NCI-H2227 treated with DMSO at 0.1 percent for 48 hours (cell line): ENCODE results near the gene LAMTOR2.
"Not testable (repeated sequence)": the region's sequence is repeated elsewhere in the genome, so short reads cannot be mapped to it uniquely, and the experiment has no call there.

ENCODE experiments used
- DNase-seq: peaks from one replicate; lab custom pipeline; 2025; lab: John Stamatoyannopoulos, UW

Gene LAMTOR2

DNA sequence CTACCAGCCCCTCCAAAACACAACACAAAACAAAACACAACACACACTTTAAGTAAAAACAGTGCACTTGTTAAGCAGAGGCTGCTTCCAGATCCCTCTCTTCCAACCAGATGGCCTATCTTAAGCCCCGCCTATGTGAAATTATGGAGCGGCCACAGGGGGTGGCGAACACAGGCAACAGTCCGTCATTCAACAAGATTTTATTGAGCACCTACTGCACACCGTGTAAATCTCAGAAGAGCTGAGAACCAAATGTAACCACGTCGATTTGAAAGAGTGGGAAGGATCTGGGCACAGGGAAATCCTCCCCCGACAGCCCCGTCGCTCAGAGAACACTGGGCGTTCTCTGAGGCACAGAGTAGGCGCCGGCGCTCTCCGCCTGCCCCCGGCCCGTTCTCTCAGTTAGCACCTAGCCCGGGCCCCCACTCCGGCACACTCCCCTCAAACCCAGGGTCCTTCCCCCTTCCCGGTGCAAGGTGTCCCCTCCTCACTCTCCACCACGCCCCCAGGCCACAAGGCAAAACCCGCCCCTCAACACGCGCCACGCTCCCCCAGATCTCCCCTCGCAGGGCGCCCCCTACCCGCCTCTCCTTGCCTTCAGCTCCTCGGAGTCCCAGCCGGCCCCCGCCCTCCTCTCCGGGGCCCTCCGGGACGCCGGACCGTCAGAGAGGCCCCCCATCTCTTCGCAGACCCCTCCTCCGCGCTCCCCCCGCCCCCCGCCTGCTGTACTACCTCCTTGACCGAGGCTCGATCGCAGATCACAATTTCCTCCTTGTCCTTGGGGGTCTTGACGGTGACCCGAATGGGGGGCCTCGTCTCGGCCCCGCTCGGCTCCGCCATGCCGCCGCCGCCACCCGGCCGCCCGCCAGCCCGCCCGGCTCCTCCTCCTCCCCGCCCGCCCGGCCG lies 1.5 kb upstream of the LAMTOR2 start:
- peak; percentile 27 for DNase-seq

DNA sequence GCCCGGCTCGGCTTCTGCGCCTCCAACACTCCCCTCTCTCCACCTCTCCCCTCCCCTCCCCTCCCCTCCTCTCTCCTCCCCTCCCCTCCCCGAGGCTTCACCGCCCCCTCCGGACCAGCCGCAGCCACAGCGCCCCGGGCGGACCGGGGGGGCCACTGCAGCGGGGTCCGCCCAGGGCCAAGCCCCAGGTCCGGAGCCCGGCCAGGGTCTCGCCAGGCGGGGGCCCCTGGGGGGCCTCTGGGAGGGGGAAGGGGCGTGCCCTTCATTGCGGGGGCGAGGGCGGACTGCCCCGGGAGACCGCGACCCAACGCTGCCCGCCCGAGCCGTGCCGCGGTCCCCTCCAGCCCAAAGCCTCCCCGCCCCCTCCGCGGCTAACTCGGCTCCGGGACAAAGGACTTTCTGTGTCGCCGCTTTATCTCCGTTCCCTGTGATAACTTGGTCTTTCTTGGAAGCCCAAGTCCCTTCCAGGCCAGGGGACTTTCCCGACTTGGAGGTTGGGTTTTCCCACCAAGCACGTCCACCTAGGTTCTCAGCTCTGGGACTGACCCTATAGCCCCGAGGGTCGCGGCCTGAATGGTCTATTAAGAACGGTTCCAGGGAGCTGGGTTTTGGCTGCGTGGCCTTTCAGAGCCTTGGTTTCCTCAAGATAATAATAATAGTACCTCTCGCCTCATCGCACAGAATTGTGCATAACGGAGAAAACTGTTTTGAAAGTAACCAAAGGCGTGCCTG lies 648 bp upstream of the LAMTOR2 start, which contains the start of gene UBQLN4:
Gene UBQLN4, minus strand, starts transcription at position 31 of the 732 bp plus-strand sequence. CDS start 97 bp downstream, outside the sequence.
- peak; percentile 74 for DNase-seq

DNA sequence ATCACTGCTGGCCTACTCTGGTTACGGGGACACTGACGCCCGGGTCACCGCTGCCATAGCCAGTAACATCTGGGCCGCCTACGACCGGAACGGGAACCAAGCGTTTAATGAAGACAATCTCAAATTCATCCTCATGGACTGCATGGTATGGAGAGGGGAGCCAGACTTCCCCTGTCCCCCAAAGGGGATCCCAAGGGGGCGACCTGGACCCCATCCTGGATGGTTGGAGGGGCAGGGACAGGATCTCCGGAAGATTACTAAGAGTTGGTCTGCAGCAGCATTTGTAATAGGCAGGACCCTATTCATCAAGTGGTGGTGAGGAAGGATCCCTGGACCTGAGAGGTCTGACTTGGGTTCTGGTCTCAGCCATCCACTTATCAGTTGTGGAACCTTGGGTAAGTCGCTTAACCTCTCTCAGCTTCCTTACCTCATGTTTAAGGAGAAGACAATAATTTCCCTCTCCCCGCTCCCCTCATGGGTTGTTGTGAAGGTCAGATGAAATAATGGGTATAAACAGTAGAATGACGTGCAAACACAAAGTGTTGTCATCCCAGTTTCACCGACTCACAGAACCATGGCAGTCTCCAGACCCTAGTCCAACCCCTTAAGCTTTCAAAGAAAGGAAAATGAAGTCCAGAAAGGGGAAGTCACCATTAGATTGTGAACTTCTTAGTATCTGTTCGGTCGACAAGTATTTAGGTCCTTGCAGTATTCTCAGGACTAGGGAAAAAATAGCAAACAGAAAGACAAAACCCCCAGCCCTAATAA lies 883 bp downstream of the LAMTOR2 start:
- no peak for DNase-seq

DNA sequence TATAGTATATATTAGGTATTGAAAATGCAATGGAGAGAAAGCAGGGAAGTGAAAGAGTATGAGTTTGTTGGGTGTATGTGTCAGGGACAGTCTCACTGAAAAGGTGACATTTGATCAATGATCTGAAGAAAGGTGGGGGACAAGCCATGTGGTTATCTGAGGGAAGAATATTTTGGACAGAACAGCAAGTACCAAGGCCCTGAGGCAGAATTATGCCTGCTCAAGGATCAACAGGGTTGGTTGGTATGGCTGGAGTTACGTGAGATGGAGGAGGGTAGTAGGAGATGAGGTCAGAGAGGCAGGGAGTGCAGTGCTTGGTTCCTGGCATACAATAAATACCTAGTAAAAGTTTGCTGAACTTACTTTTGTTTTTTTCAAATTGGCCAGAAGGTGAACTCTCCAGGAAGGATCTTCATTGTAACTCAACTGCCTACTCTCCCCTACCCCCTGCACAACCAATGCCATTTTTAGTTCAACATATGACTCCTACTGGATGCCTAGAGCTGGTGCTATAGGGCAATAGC lies 1.8 kb downstream of the LAMTOR2 start:
- DNase-seq = no peak

- DNase-seq = no peak
These were observed 6.5 kb downstream of the LAMTOR2 start, which contains the start of gene RAB25 for GRCh38 chr1:156060937-156061636. TSS of gene RAB25 (plus strand) at chr1:156061160. CDS start at chr1:156061401, 241 bp downstream.

- no peak for DNase-seq
These were observed 7.6 kb downstream of the LAMTOR2 start for GRCh38 chr1:156062189-156062588.

DNA sequence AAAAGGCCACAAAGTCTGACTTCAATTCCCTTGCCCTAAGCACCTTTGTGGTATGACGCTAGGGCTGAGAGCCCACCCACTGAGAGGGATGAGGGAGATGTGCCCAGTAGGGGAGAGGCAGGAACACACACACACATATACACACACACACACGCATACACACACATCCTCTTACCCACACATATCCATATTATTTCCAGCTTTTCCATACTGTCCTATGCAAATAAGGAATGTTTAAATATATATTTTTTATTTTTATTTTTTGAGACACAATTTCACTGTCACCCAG lies 9.4 kb downstream of the LAMTOR2 start:
- DNase-seq = no peak

- DNase-seq = no peak
These were observed 10.0 kb downstream of the LAMTOR2 start for GRCh38 chr1:156064615-156065014.

DNA sequence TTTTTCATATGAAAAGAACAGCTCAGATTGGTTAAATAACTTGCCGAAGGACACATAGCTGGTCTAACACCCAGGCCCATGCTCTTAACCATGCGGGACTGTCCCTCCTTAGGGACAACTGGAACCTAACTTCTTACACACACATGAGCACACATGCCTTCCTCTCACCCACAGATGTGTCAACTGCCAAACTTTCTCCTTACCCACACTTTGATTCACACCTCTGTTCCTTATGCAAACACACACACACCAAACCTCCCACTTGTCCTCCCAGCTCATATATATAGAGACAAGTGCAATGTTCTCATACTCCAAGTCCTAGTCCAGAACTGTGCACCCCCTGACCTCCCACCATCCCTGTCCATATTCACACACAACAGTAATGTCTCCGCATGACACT lies 10.6 kb downstream of the LAMTOR2 start:
- DNase-seq = no peak

GRCh38 chr1:156065871-156066270 lies 11.3 kb downstream of the LAMTOR2 start:
- no peak for DNase-seq

GRCh38 chr1:156067262-156067661 lies 12.7 kb downstream of the LAMTOR2 start:
- no peak for DNase-seq

DNA sequence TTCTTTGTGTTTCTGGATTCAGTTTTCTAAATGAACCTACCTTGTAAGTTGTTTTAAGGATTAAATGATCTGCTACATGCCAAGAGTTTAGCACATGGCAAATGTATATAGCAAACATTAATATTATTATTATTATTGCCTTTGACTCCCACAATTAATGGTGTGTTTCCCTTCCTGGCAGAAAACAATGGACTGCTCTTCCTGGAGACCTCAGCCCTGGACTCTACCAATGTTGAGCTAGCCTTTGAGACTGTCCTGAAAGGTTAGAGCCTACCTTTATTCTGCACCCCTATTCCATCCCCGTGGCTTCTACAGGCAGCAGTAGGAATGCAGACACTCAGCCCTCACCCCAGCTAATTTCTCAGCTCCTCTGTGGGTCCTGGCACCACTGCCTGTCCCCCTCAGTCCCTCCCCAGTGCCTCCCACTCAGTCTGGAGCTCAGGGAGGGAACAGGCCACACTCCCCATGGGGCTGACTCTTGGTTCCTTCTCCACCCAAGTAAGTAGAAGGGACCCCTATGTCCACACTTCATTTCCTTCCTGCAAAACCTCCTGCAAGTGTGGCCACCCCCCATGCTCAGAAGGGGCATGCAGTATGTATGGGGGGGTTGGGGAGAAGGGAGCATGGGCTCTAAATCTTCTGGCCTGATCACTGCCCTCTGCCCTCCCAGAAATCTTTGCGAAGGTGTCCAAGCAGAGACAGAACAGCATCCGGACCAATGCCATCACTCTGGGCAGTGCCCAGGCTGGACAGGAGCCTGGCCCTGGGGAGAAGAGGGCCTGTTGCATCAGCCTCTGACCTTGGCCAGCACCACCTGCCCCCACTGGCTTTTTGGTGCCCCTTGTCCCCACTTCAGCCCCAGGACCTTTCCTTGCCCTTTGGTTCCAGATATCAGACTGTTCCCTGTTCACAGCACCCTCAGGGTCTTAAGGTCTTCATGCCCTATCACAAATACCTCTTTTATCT lies 15.2 kb downstream of the LAMTOR2 start:
- no peak for DNase-seq

- no peak for DNase-seq
These were observed 16.0 kb downstream of the LAMTOR2 start for GRCh38 chr1:156070548-156070947.

GRCh38 chr1:156071332-156071816 lies 16.8 kb downstream of the LAMTOR2 start:
- not testable (repeated sequence) for DNase-seq

- no peak for DNase-seq
These were observed 17.7 kb downstream of the LAMTOR2 start for GRCh38 chr1:156072251-156072650.

DNA sequence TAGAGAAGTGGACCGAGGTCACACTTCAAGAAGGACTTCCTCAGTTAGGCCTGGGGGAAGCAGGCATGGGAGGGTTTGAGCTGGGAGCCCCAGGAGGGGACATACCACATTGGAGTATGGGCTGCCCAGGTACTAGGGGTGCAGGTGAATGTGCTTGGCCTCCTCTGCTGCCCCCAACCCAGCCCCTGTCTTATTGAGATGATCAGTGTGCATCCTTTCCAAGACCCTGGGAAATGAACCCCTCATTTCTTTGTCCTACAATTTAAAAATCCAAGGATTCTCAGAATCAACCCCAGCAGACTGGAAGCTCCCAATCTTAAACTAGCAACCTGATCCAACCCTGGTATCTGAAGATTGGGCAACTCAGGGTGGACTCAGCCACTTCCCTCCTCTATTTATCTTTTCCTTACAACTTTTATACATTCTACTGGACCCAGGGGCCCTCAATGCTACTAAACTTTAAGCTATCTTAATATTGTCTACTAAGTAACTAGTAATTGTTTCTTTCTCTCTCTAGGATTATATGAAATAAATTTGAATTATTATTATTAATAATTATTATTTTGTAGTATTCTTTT lies 18.6 kb downstream of the LAMTOR2 start:
- no peak for DNase-seq

DNA sequence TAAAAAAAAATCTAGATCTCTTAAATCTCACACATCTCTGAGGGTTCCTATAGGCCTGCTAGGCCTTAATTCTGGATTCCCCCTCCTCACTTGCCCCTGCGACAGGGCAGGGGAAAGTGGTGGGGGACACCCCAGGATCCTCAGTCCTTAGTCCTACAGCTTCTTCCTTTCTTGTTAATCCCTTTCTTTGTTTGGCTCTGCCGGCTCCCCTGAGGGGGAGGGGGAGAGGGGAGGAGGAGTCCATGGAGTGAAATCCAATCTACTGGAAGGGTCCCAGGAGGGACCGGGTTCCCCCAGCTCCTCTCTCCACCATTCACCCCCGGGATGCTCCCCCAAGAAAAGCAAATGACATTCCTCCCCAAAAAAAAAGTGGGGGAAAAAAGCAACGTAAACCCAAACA lies 19.2 kb downstream of the LAMTOR2 start:
- no peak for DNase-seq

DNA sequence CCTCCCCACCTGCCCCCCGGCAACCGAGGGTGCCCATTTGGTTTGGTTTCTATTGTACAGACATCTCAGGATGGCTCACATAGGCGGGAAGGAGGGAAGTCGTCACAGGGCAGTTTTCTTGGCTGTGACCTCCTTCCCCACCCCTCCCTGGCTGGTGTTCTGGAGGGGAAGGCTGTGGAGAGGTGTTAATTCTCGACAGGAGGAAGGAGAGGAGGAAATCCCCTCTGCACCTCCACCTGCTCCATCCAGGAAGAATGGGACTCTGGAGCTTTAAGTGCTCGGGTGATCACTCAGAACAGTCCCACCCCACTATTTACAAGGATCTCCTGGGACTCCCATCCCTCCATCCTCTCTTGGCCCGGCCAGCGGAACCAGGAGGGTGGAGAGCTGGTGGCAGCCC lies 20.1 kb downstream of the LAMTOR2 start:
- DNase-seq = no peak

DNA sequence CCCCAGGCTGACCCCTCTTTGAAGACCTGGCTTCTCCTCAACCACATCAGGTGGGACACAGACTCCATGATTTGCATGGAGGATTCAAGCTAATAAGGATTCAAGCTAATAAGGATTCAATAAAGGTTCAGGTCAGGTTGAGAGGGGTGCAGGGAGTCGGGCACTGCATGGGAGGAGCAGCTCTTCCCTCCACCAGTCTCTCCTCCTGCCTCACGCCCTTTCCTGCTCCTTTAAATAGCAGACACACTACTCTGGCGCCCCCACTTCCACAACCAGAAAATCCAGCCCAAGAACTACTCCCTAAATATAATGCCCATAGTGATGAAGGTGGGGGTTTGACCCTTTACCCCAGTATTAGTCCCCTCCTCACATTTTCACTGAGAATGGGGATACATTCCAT lies 20.6 kb downstream of the LAMTOR2 start:
- no peak for DNase-seq

DNA sequence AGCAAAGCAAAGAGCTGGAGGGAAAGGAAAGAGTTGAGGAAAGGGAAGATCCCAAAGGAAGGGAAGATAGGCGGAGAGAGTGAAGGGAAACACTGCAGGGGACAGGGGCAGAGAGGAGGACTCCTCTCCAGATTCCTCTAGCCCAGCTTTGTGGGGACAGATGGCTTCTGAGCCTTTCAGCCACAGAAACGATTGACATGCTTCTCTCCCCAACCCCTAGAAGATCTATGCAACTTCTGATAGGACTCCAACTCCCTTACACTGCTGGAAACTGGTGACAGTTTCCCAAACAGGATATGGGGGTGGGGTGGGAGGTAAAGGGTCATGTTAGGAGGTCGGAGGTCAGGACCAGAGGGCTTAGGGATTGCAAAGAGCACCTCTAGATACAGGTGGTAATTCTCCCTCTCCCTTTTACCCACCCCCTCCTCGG lies 21.2 kb downstream of the LAMTOR2 start:
- DNase-seq = no peak
